Keratinocyte (primary cell): Measurements from ENCODE around the gene PCBD1. TPM values are rescaled to one million over a fixed set of nuclear protein-coding genes. Genes with fewer than 3 reads are reported as not detected.
A peak's percentile ranks its signal among the peaks of the same experiment; 100 is the strongest.

Experiments used
- DNase-seq: peaks from one replicate; pipeline ENCODE4 v3.0.0-alpha.2; 2011; ENCODE audit warnings: low read depth, missing footprints, low spot score
- FAIRE-seq: peaks from 2 replicates; lab custom pipeline; 2011; peaks lifted over from hg19 to GRCh38; lab: Jason Lieb, UNC
- H2AFZ ChIP-seq: 2 replicates; pipeline ENCODE4 v1.6.0; 2012; ENCODE audit warnings: low read length, control low read depth, inconsistent platforms; ENCODE audit not compliant: control insufficient read depth
- H3K27ac ChIP-seq: 2 replicates; pipeline ENCODE4 v1.5.1; 2011; ENCODE audit warnings: low read length; ENCODE audit not compliant: control insufficient read depth, insufficient read depth
- H3K27me3 ChIP-seq: 3 replicates; pipeline ENCODE4 v1.6.0; 2011; ENCODE audit warnings: low read length; ENCODE audit not compliant: control insufficient read depth, insufficient read depth; ENCODE audit errors: extremely low read depth
- H3K36me3 ChIP-seq, 2 experiments: 2 replicates in 1 of 2; 3 replicates in 1 of 2; pipeline ENCODE4 v1.5.1; 2011; ENCODE audit warnings: low read length in 2 of 2, mild to moderate bottlenecking in 1 of 2; ENCODE audit not compliant: control insufficient read depth in 2 of 2, insufficient read depth in 2 of 2; ENCODE audit errors: extremely low read depth in 1 of 2
- H3K4me1 ChIP-seq: 3 replicates; pipeline ENCODE4 v1.5.1; 2011; ENCODE audit warnings: low read length; ENCODE audit not compliant: control insufficient read depth, insufficient read depth; ENCODE audit errors: extremely low read depth
- H3K4me2 ChIP-seq: 3 replicates; pipeline ENCODE4 v1.6.0; 2011; ENCODE audit warnings: low read depth, low read length; ENCODE audit not compliant: control insufficient read depth, insufficient read depth; ENCODE audit errors: extremely low read depth
- H3K4me3 ChIP-seq, 3 experiments: fragments of 200-600 bp in 1 of 3; sonication (generic) in 1 of 3; 2 replicates in 2 of 3; 3 replicates in 1 of 3; pipeline ENCODE4 v1.5.1; 2011 to 2016; ENCODE audit warnings: low read length in 3 of 3, mild to moderate bottlenecking in 3 of 3, control low read depth in 2 of 3, inconsistent platforms in 1 of 3, low read depth in 1 of 3, mixed read lengths in 1 of 3, mixed run types in 1 of 3, moderate library complexity in 1 of 3; ENCODE audit not compliant: control insufficient read depth in 2 of 3, insufficient read depth in 2 of 3; ENCODE audit errors: extremely low read depth in 1 of 3
- H3K79me2 ChIP-seq: 2 replicates; pipeline ENCODE4 v1.6.0; 2012; ENCODE audit warnings: low read length; ENCODE audit not compliant: control insufficient read depth, insufficient read depth
- H3K9ac ChIP-seq: 3 replicates; pipeline ENCODE4 v1.6.0; 2011; ENCODE audit warnings: low read length; ENCODE audit not compliant: control insufficient read depth, insufficient read depth; ENCODE audit errors: extremely low read depth
- H3K9me1 ChIP-seq: 3 replicates; pipeline ENCODE4 v1.6.0; 2011; ENCODE audit warnings: low read length; ENCODE audit not compliant: control insufficient read depth, insufficient read depth; ENCODE audit errors: extremely low read depth
- H3K9me3 ChIP-seq: 2 replicates; pipeline ENCODE4 v1.5.1; 2012; ENCODE audit warnings: low read depth, low read length; ENCODE audit not compliant: control insufficient read depth
- H4K20me1 ChIP-seq: 3 replicates; pipeline ENCODE4 v1.6.0; 2011; ENCODE audit warnings: low read length; ENCODE audit not compliant: control insufficient read depth, insufficient read depth; ENCODE audit errors: extremely low read depth
- EZH2 ChIP-seq: IDR thresholded peaks from one replicate; pipeline ENCODE4 v1.6.1; 2012; ENCODE audit warnings: inconsistent platforms, mild to moderate bottlenecking, low read length, moderate library complexity
- dilution Hi-C: fragments of 300-500 bp; cut with MboI; formaldehyde crosslinking; loops from one replicate; pipeline ENCODE4 v1.7.0; 2020; ENCODE audit warnings: low sequenced_read_pairs; ENCODE audit not compliant: extremely low pct_ligation_motif_present
- polyA plus RNA-seq, 5 experiments: library from polyadenylated mRNA; depleted of rRNA in 3 of 5; stranded (reverse) in 3 of 5; stranded (forward) in 1 of 5; unstranded in 1 of 5; fragments of >200 nt; gene quantifications; 1 replicate in 1 of 5; 2 replicates in 3 of 5; 3 replicates in 1 of 5; pipeline versions ENCODE4 v1.2.1 to v1.2.3, GENCODE V29; 2011 to 2012; ENCODE audit warnings: missing spikeins in 2 of 5, low read depth in 1 of 5, low replicate concordance in 1 of 5
- TF ChIP-seq, protein P1 (sequence below), 3 experiments: IDR thresholded peaks in 1 of 3; conservative IDR thresholded peaks in 1 of 3; optimal IDR thresholded peaks in 1 of 3; 2 replicates in 2 of 3; 3 replicates in 1 of 3; pipeline versions ENCODE3 to v1.5.1; 2011; ENCODE audit warnings: low read length in 3 of 3, mild to moderate bottlenecking in 3 of 3, moderate library complexity in 2 of 3, control low read depth in 1 of 3, inconsistent platforms in 1 of 3; ENCODE audit not compliant: insufficient read depth in 2 of 3; ENCODE audit errors: extremely low read depth in 1 of 3

The PCBD1 gene
- polyA plus RNA-seq, 1 donor (not counting 4 experiments of a cell fraction or from before 2014, with no cell fraction given): 41.5 TPM

DNA sequence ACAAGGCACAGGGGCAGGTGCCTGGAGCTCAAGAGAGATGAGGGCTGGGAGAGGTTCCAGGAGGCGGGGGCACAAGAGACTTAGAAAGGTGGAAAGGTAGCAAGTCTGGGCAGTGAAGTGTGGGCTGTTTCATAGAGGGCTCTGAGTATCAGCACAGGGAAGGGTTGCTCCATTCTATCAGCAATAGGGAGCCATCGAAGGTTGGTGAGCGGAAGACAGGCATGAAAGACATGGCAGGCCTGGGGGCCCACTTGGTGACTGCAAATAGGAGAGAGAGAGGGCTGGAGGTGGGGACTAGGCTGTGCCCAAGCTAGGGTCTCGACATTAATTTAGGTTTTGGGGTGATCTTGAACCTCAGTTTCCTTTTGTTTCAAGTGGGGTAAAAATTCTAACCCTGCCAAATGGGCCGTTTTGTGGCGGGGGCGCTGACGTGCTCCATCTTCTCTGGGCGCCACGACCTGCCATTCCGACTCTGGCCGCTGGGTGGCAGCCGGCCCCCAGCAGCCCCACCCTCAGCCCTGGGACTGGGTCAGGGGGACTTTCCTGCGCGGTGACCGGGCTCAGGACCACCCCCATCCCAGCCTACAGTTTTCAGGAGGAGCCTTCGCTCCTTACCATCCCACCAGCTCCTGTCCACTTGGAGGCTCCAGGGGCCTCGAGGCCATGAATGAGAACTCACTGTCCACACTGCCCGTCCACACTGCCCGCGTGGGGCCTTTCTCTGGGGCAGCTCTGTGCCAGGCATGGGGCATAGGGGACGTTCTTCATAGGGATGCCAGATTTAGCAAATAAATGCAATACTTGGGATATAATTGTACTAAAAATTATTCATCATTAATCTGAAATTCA lies 37.2 kb upstream of the PCBD1 start:
- H3K79me2 ChIP-seq: no peaks in the 10 kb centered on the region
- no peak overlapping the region for H3K4me2 ChIP-seq
- peaks cover 4% of the 10 kb centered on the region for H4K20me1 ChIP-seq
- H3K27ac ChIP-seq: no peak overlapping the region
- dilution Hi-C loops: no loop called here
- DNase-seq: no peak
- H3K9ac ChIP-seq: no peak overlapping the region
- H3K4me1 ChIP-seq: peaks cover 3% of the 10 kb centered on the region
- peaks cover 18% of the 10 kb centered on the region for H3K27me3 ChIP-seq
- H2AFZ ChIP-seq: no peak overlapping the region
- no peaks in the 10 kb centered on the region for H3K36me3 ChIP-seq
- TF ChIP-seq EZH2: no peak
- TF ChIP-seq, protein P1, sequence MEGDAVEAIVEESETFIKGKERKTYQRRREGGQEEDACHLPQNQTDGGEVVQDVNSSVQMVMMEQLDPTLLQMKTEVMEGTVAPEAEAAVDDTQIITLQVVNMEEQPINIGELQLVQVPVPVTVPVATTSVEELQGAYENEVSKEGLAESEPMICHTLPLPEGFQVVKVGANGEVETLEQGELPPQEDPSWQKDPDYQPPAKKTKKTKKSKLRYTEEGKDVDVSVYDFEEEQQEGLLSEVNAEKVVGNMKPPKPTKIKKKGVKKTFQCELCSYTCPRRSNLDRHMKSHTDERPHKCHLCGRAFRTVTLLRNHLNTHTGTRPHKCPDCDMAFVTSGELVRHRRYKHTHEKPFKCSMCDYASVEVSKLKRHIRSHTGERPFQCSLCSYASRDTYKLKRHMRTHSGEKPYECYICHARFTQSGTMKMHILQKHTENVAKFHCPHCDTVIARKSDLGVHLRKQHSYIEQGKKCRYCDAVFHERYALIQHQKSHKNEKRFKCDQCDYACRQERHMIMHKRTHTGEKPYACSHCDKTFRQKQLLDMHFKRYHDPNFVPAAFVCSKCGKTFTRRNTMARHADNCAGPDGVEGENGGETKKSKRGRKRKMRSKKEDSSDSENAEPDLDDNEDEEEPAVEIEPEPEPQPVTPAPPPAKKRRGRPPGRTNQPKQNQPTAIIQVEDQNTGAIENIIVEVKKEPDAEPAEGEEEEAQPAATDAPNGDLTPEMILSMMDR (optimal IDR thresholded peaks at IDR 0.05 in 1 of 3, IDR thresholded peaks at IDR 0.05 in 1 of 3, conservative IDR thresholded peaks at IDR 0.05 in 1 of 3; ENCODE audit: extremely low read depth in 1 of 3, insufficient read depth in 2 of 3, low read length in 3 of 3): peak; percentile 87 to 96 (median 88)
- H3K4me3 ChIP-seq: no peak overlapping the region
- FAIRE-seq: peak; percentile 9
- no peaks in the 10 kb centered on the region for H3K9me3 ChIP-seq
- H3K9me1 ChIP-seq: no peaks in the 10 kb centered on the region

GRCh38 chr10:70923696-70924095 lies 35.3 kb upstream of the PCBD1 start:
- Histone ChIP-seq H3K4me3 (no peak overlapping the region), H3K79me2 (no peaks in the 10 kb centered on the region), H3K9ac (no peak overlapping the region), H2AFZ (no peak overlapping the region), H3K9me1 (no peaks in the 10 kb centered on the region), H3K27me3 (peaks cover 22% of the 10 kb centered on the region), H4K20me1 (peaks cover 3% of the 10 kb centered on the region), H3K4me2 (no peak overlapping the region), H3K4me1 (no peaks in the 10 kb centered on the region), H3K9me3 (no peaks in the 10 kb centered on the region), H3K27ac (no peak overlapping the region), H3K36me3 (no peaks in the 10 kb centered on the region)
- dilution Hi-C loops: no loop called here
- TF ChIP-seq, protein P1 (optimal IDR thresholded peaks at IDR 0.05 in 1 of 3, IDR thresholded peaks at IDR 0.05 in 1 of 3, conservative IDR thresholded peaks at IDR 0.05 in 1 of 3; ENCODE audit: extremely low read depth in 1 of 3, insufficient read depth in 2 of 3, low read length in 3 of 3): no peak
- TF ChIP-seq EZH2: no peak
- DNase-seq (no peak), FAIRE-seq (no peak)
